HG02840 (cell line): ENCODE results near the gene CLIP4.

Experiments
- ATAC-seq: cut with Tn5 transposase; IDR thresholded peaks from one replicate; pipeline ENCODE4 v1.9.1; 2021; ENCODE audit warnings: mild to moderate bottlenecking, moderate library complexity, moderate number of reproducible peaks; ENCODE audit not compliant: unreplicated experiment, low FRiP score

The CLIP4 gene

DNA sequence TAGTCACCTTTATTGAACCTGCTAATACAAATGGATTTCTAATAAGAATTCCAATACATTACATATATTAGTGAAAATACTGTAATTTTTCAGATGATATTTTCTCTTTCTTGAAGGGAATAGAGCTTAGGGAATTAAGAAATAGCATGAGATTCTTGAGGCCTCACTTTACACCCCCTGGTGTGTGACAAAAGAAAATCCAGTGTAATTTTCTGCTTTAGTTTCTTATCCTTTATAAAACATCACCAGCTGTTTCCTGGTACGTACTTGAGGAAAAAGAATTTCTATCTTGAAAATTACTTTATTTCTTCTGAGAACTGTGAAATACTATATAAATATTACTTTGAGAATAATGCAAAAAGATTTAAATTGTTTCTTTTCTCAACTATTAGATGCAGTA, 71.6 kb downstream of the CLIP4 start:
- ATAC-seq = no peak

GRCh38 chr2:29187926-29188325, 72.7 kb downstream of the CLIP4 start:
- no peak for ATAC-seq

DNA sequence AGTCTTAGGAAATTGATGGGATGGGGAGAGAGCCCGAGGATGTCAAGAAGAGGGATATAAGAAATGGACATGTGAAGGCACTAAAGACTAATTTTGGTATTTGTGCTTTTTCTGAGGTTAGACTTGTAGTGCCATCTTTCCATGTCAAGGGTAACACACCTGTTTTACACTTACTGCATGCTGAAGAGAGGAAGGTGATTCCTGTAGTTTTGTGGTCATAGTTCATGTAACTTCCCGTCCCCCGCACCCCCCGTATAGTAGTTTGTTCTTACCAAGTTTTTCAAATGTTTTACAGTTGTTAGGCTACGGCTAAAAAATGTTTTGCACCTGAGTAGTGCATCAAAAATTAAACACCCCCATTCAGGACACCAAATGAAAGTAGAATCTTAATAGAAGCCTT, 73.8 kb downstream of the CLIP4 start:
- ATAC-seq = no peak

GRCh38 chr2:29191817-29192216, 76.6 kb downstream of the CLIP4 start:
- no peak for ATAC-seq

DNA sequence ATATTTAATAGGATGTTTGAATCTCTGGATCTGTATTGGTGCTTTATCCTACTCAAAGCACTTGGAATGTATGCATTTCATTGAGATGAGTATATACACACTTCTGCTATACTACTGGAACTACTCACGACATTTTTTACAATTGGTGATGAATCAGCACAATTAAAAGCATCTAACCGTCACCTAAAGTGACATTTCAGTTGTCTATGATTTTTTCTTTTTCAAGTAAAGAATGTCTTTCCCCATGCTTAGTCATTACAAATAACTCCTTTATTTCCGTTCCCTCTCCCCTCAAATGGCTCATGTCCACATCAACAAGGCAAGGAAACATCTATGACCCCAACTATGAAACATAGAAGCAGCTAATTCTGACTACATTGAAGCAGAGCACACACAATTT, 77.3 kb downstream of the CLIP4 start:
- ATAC-seq = no peak

- no peak for ATAC-seq
These were observed 77.9 kb downstream of the CLIP4 start for GRCh38 chr2:29193111-29193510.

DNA sequence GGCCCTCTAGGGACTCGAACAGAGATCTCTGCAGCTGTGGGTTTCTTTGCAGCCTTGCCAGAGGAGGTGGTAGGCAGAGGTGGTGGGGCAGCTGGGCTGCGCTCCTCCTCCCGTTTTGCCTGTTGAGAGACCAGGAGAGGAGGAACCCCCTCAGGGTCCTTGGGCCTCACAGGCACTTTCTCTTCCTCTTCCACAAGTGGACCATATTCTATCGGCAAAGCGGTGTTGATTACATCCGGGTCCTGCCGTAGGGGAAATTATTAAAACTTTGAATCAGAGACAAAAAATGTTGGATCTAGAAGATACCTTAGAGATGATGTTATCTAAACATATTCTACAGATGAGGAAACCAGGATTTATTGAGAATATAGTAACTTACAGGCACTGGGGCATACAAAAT, 78.5 kb downstream of the CLIP4 start:
- no peak for ATAC-seq

GRCh38 chr2:29195796-29196195, 80.6 kb downstream of the CLIP4 start:
- ATAC-seq = no peak

GRCh38 chr2:29196792-29197788, 81.9 kb downstream of the CLIP4 start:
- ATAC-seq = no peak

GRCh38 chr2:29201979-29202378, 86.8 kb downstream of the CLIP4 start:
- no peak for ATAC-seq

DNA sequence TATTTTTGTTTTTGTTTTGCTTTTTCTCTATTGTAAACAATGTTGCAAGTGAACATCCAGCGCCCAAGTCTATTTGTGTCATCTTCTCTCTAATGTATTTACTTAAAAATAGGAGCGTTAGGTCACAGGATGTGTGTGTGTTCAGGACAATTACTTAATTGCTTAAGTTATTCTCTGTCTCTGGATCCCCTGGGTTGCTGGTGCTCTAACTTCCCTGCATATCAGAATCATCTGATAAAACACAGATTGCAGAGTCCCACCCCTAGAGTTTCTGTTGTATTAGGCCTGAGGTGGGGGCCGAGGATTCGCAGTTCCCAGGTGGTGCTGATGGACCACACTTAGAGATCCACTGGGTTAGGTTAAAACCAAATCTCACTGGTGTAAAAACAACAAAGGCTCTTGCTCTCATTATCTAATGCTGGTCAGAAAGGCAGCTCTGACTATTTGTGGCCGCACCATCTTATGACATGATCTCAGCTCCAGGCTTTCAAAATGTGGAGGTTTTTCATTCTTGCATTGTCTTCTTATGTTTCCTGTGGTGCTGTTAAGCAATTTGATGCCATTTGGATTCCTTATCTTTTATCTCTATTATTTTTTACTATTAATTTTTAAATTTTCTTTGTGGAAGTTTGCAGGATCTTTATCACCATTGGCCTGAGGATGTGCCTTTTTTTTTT, 87.7 kb downstream of the CLIP4 start:
- no peak for ATAC-seq

DNA sequence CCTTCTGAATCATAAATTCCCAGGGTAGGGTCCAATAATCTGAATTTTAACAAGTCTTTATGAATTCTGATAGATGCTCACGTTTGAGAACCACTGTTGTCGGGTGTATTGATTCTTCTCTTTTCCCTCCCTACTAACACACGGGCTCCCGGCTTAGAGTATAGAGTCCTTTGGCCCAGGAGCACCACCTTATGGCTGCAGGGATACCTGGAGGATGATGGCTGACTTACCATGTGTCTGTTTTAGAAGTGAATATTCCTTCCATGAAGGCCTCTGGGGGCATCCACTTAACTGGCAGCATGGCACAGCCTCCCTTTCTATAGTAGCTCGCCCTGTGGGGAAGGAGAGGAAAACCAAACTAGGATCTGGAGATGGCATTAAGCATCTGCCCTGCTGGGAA, 91.7 kb downstream of the CLIP4 start:
- no peak for ATAC-seq

- ATAC-seq = no peak
These were observed 92.3 kb downstream of the CLIP4 start for GRCh38 chr2:29207352-29208148.

DNA sequence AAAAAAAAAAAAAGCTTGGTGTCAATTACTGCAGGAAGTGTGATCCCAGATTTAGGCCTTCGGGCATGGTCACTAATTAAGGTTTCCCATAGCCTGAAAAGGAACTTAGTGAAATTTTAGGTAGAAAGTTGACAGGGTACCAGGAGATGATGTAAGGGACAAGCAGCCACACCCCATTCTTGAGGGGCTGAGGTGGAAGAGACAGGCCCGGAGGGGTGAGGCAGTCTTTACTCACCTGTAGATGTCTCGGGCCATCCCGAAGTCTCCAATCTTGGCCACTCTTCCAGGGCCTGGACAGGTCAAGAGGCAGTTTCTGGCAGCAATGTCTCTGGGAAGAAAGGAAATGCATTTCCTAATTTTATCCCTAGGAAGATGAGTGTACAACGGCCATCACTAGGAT, 94.3 kb downstream of the CLIP4 start:
- no peak for ATAC-seq

DNA sequence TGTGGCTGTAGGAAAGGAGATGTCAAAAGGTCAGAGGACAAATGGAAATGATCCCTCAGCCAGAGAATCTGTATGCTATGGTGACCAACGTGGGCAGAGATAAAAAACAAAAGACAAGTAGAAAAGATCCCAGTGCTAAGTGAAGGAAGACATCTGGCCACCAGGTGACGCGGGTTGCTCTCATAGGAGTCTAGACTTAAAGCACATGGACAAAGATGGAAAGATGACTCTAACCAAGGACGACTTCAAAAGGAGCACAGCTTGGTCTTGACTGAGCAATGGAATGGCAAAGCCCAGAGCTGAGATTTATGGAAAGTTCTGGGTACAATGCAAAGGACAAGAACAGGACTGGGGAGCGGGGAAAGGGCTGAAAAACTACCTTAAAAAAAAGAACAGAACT, 96.8 kb downstream of the CLIP4 start:
- ATAC-seq = no peak

- no peak for ATAC-seq
These were observed 98.7 kb downstream of the CLIP4 start for GRCh38 chr2:29213888-29214291.

DNA sequence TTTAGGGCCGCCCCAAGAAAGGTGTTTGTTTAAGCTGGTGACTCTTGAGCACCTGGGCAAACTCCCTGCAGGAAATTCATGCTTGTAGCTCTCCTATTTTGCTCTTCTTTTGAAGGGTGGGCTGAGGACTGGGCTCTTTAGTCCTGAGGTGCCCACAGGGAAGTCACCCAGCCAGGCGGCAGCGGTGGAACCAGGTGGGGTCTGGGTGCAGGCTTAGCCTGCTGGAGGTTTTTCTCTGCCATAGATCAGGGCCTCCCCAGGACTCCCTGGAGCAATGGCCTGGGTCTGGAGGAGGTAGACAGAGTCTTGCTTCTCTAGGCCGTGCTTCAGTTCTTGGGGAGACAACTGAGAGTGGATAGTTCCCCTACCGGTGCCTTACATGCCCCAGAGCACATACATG, 99.9 kb downstream of the CLIP4 start:
- ATAC-seq = no peak

GRCh38 chr2:29215739-29216608, 100.8 kb downstream of the CLIP4 start:
- ATAC-seq = no peak

DNA sequence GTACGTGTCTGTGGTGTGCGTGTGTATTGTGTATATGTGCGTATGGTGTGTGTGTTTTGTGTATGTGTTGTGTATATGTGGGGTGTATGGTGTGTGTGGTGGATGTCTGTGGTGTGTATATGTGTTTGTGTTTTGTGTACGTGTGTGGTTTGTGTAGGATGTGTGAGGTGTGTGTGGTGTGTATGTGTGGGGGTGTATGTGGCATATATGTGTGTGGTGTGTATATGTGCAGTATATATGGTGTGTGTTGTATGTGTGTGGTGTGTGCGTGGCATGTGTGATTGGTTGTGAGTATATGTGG, 101.3 kb downstream of the CLIP4 start:
- ATAC-seq = no peak

- ATAC-seq = no peak
These were observed 102.9 kb downstream of the CLIP4 start for GRCh38 chr2:29218071-29218470.
